GM20000 (cell line): ENCODE measurements around the gene SOWAHA.
"Not testable (repeated sequence)": the region's sequence is repeated elsewhere in the genome, so short reads cannot be mapped to it uniquely, and the experiment has no call there.

Source experiments
- DNase-seq: peaks from one replicate; pipeline ENCODE4 v3.0.0; 2012; ENCODE audit warnings: low spot score
- TF ChIP-seq, protein P1 (sequence below): IDR thresholded peaks from 2 replicates; pipeline ENCODE4 v1.5.1; 2012; ENCODE audit warnings: mild to moderate bottlenecking, control low read depth; ENCODE audit errors: extremely low read depth, missing control alignments

The SOWAHA gene

GRCh38 chr5:132802044-132802684, 10.9 kb upstream of the SOWAHA start:
- no peak for DNase-seq
- TF ChIP-seq, protein P1, sequence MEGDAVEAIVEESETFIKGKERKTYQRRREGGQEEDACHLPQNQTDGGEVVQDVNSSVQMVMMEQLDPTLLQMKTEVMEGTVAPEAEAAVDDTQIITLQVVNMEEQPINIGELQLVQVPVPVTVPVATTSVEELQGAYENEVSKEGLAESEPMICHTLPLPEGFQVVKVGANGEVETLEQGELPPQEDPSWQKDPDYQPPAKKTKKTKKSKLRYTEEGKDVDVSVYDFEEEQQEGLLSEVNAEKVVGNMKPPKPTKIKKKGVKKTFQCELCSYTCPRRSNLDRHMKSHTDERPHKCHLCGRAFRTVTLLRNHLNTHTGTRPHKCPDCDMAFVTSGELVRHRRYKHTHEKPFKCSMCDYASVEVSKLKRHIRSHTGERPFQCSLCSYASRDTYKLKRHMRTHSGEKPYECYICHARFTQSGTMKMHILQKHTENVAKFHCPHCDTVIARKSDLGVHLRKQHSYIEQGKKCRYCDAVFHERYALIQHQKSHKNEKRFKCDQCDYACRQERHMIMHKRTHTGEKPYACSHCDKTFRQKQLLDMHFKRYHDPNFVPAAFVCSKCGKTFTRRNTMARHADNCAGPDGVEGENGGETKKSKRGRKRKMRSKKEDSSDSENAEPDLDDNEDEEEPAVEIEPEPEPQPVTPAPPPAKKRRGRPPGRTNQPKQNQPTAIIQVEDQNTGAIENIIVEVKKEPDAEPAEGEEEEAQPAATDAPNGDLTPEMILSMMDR: no peak

GRCh38 chr5:132802685-132803066, 10.4 kb upstream of the SOWAHA start:
- DNase-seq: not testable (repeated sequence)

- DNase-seq: not testable (repeated sequence)
Measured at GRCh38 chr5:132804219-132804618, 8.9 kb upstream of the SOWAHA start.

- DNase-seq: not testable (repeated sequence)
Measured at GRCh38 chr5:132805872-132806271, 7.2 kb upstream of the SOWAHA start.

DNA sequence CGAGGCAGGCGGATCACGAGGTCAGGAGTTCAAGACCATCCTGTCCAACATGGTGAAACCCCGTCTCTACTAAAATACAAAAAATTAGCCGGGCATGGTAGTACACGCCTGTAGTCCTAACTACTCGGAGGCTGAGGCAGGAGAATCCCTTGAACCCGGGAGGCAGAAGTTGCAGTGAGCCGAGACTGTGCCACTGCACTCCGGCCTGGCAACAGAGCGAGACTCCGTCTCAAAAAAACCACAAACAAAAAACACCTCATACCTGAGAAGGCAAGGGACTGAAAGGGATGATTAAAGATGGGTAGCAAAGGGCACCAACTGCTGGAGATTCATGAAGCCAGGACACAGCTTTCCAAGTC, 6.3 kb upstream of the SOWAHA start:
- not testable (repeated sequence) for DNase-seq

- DNase-seq: no peak
- TF ChIP-seq, protein P1: peak; percentile 11
Measured at GRCh38 chr5:132807163-132807838, 5.8 kb upstream of the SOWAHA start.

DNA sequence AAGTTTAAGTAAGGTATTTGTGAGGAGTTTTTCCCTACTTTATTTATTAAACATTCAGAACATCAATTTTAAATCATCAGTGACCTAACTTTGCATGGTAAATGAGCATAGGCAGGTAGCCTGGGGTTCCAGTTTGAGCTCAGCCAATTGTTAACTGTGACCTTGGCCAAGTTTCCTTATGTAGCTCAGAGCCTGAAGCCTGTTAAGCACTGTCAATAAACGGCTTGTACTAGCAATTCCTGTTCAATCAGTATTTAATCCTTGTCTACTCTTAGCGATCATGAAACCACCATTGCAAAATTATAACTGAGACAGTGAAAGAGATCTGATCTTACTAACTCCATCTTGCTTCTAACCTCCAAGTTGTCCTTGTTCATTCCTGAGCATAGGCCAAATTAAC, 4.7 kb upstream of the SOWAHA start:
- no peak for DNase-seq
- TF ChIP-seq, protein P1: no peak

- no peak for DNase-seq
- TF ChIP-seq, protein P1: no peak
Measured at GRCh38 chr5:132808866-132809265, 4.2 kb upstream of the SOWAHA start.

DNA sequence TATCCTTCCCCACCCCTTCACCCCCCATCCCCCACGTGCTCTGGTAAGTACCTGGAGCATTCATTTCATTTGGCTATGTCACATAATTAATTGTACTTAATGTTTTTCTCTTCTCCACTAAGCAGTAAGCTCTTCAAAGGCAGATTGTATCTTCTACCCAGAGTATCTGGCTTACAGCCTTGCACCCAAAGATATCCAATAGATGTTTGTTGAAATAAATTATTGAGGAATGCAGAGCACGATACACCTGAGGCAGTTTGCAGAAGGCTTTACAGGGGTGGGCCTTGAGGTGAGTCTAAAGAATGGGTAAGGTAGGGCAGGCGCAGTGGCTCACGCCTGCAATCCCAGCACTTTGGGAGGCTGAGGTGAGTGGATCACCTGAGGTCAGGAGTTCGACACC, 2.5 kb upstream of the SOWAHA start:
- no peak for DNase-seq
- TF ChIP-seq, protein P1: no peak
